IMR-90 (cell line): ENCODE data around the gene MYO9B. TPM values are rescaled to one million over a fixed set of nuclear protein-coding genes. Genes with fewer than 3 reads are reported as not detected.

Experiments
- ATAC-seq: fragments of 200-7000 bp; cut with Tn5 transposase; 2 replicates; pipeline ENCODE4 v1.9.1; 2020; ENCODE audit warnings: low read depth, mild to moderate bottlenecking, moderate library complexity
- BruUV-seq: library from RNA; stranded (reverse); fragments of 400-500 nt; replicated peaks from 2 replicates; lab custom pipeline; 2021; lab: Mats Ljungman, UMichigan
- CTCF ChIA-PET: fragments of 300-600 bp; formaldehyde crosslinking; extraction: SDS; loops from one replicate; lab custom pipeline; 2021; ENCODE audit warnings: antibody characterized with exemption; lab: Yijun Ruan, JAX
- POLR2A ChIA-PET: fragments of 300-600 bp; sonication (Branson Sonifier 250); formaldehyde crosslinking; loops from one replicate; lab custom pipeline; 2022; ENCODE audit warnings: antibody characterized with exemption; ENCODE audit not compliant: unreplicated experiment; lab: Charles Lee
- DNase-seq: peaks from one replicate; pipeline ENCODE4 v3.0.0; 2013
- H2AFZ ChIP-seq: replicated peaks from 2 replicates; pipeline ENCODE3; 2013; ENCODE audit warnings: low read length, mild to moderate bottlenecking; ENCODE audit not compliant: poor library complexity
- H2AK5ac ChIP-seq: 2 replicates; pipeline ENCODE4 v1.6.1; 2013; ENCODE audit warnings: low read depth, low read length, inconsistent platforms
- H2AK9ac ChIP-seq: replicated peaks from 2 replicates; pipeline ENCODE3; 2013; ENCODE audit warnings: mild to moderate bottlenecking, low read depth, low read length, moderate library complexity; ENCODE audit not compliant: poor library complexity
- H2BK120ac ChIP-seq: 2 replicates; pipeline ENCODE4 v1.6.1; 2013; ENCODE audit warnings: low read depth, low read length, inconsistent platforms
- H2BK15ac ChIP-seq: 3 replicates; pipeline ENCODE4 v1.6.1; 2013; ENCODE audit warnings: low read depth, low read length, inconsistent platforms
- H2BK20ac ChIP-seq: 2 replicates; pipeline ENCODE4 v1.6.1; 2013; ENCODE audit warnings: low read depth, mild to moderate bottlenecking, inconsistent platforms, low read length, moderate library complexity
- H2BK5ac ChIP-seq: 2 replicates; pipeline ENCODE4 v1.6.1; 2013; ENCODE audit warnings: mild to moderate bottlenecking, low read depth, low read length, inconsistent platforms; ENCODE audit not compliant: poor library complexity, severe bottlenecking
- H3K14ac ChIP-seq: replicated peaks from 2 replicates; pipeline ENCODE4 v1.6.1; 2013; ENCODE audit warnings: low read depth, low read length, inconsistent platforms
- H3K18ac ChIP-seq: 2 replicates; pipeline ENCODE4 v1.6.1; 2013; ENCODE audit warnings: low read depth, low read length, control low read depth
- H3K23ac ChIP-seq: 2 replicates; pipeline ENCODE4 v1.6.1; 2013; ENCODE audit warnings: low read depth, low read length, inconsistent platforms
- H3K27ac ChIP-seq: 2 replicates; pipeline ENCODE4 v1.5.1; 2013; ENCODE audit warnings: mild to moderate bottlenecking, control low read depth, low read length; ENCODE audit not compliant: insufficient read depth
- H3K27me3 ChIP-seq: 2 replicates; pipeline ENCODE4 v1.6.1; 2013; ENCODE audit warnings: low read length; ENCODE audit not compliant: control insufficient read depth, insufficient read depth
- H3K36me3 ChIP-seq: 2 replicates; pipeline ENCODE4 v1.6.1; 2013; ENCODE audit warnings: low read length, mixed read lengths; ENCODE audit not compliant: control insufficient read depth, insufficient read depth
- H3K4ac ChIP-seq: 2 replicates; pipeline ENCODE4 v1.6.1; 2013; ENCODE audit warnings: low read depth, low read length, inconsistent platforms
- H3K4me1 ChIP-seq: 2 replicates; pipeline ENCODE4 v1.6.1; 2013; ENCODE audit warnings: low read length, mixed read lengths; ENCODE audit not compliant: control insufficient read depth, insufficient read depth
- H3K4me2 ChIP-seq: 2 replicates; pipeline ENCODE4 v1.6.1; 2013; ENCODE audit warnings: low read depth, mild to moderate bottlenecking, control low read depth, low read length, moderate library complexity
- H3K4me3 ChIP-seq: 2 replicates; pipeline ENCODE4 v1.5.1; 2013; ENCODE audit warnings: low read depth, mild to moderate bottlenecking, control low read depth, low read length, moderate library complexity; ENCODE audit not compliant: insufficient read depth
- H3K56ac ChIP-seq: 2 replicates; pipeline ENCODE4 v1.6.1; 2013; ENCODE audit warnings: low read length, inconsistent platforms; ENCODE audit not compliant: insufficient read depth; ENCODE audit errors: extremely low read depth
- H3K79me1 ChIP-seq, 2 experiments: 2 replicates each; pipeline ENCODE4 v1.6.1; 2013; ENCODE audit warnings: low read length in 2 of 2, inconsistent platforms in 1 of 2, low read depth in 1 of 2
- H3K9ac ChIP-seq: 2 replicates; pipeline ENCODE4 v1.6.1; 2013; ENCODE audit warnings: low read depth, low read length, control low read depth
- H3K9me1 ChIP-seq: 2 replicates; pipeline ENCODE4 v1.6.1; 2013; ENCODE audit warnings: low read length, inconsistent platforms; ENCODE audit not compliant: insufficient read depth
- H3K9me3 ChIP-seq: 2 replicates; pipeline ENCODE4 v1.6.1; 2013; ENCODE audit warnings: low read length; ENCODE audit not compliant: control insufficient read depth, insufficient read depth
- H4K20me1 ChIP-seq: 2 replicates; pipeline ENCODE4 v1.6.1; 2013; ENCODE audit warnings: low read length, inconsistent platforms; ENCODE audit not compliant: insufficient read depth
- H4K5ac ChIP-seq: 2 replicates; pipeline ENCODE4 v1.6.1; 2013; ENCODE audit warnings: mild to moderate bottlenecking, low read depth, low read length, control low read depth
- H4K8ac ChIP-seq, 2 experiments: 2 replicates each; pipeline ENCODE4 v1.6.1; 2013; ENCODE audit warnings: low read depth in 2 of 2, low read length in 2 of 2, control low read depth in 1 of 2, inconsistent platforms in 1 of 2
- H4K91ac ChIP-seq: 2 replicates; pipeline ENCODE4 v1.6.1; 2013; ENCODE audit warnings: low read depth, low read length, inconsistent platforms; ENCODE audit not compliant: insufficient read depth
- BHLHE40 ChIP-seq: fragments of 150-350 bp; IDR thresholded peaks from 2 replicates; pipeline ENCODE4 v1.6.1; 2016; ENCODE audit warnings: mild to moderate bottlenecking, low read depth, low read length
- CHD1 ChIP-seq: IDR thresholded peaks from 2 replicates; pipeline ENCODE4 v1.6.1; 2012; ENCODE audit warnings: low read depth, low read length, improper control_type of control experiment
- ELK1 ChIP-seq: fragments of 150-350 bp; IDR thresholded peaks from 2 replicates; pipeline ENCODE4 v1.6.1; 2016; ENCODE audit warnings: low read depth, mild to moderate bottlenecking, low read length, moderate library complexity, borderline replicate concordance
- FOS ChIP-seq: fragments of 150-350 bp; IDR thresholded peaks from 2 replicates; pipeline ENCODE4 v1.6.1; 2016; ENCODE audit warnings: low read depth, low read length
- MAZ ChIP-seq: IDR thresholded peaks from 2 replicates; pipeline ENCODE4 v1.6.1; 2012; ENCODE audit warnings: low read depth, mild to moderate bottlenecking, low read length, improper control_type of control experiment, moderate library complexity, borderline replicate concordance
- MXI1 ChIP-seq: IDR thresholded peaks from 2 replicates; pipeline ENCODE4 v1.6.1; 2012; ENCODE audit warnings: low read depth, mild to moderate bottlenecking, low read length, moderate library complexity, borderline replicate concordance
- NFE2L2 ChIP-seq: fragments of 150-350 bp; IDR thresholded peaks from 2 replicates; pipeline ENCODE4 v1.6.1; 2016; ENCODE audit warnings: low read depth, mild to moderate bottlenecking, low read length
- POLR2A ChIP-seq: IDR thresholded peaks from 2 replicates; pipeline ENCODE4 v1.6.1; 2012; ENCODE audit warnings: mild to moderate bottlenecking, low read depth, low read length
- RAD21 ChIP-seq: IDR thresholded peaks from 2 replicates; pipeline ENCODE4 v1.6.1; 2012; ENCODE audit warnings: low read length, improper control_type of control experiment
- RCOR1 ChIP-seq: IDR thresholded peaks from 2 replicates; pipeline ENCODE4 v1.6.1; 2012; ENCODE audit warnings: mild to moderate bottlenecking, low read length, improper control_type of control experiment; ENCODE audit not compliant: insufficient replicate concordance
- RFX5 ChIP-seq: IDR thresholded peaks from 2 replicates; pipeline ENCODE4 v1.8.0; 2012; ENCODE audit warnings: low read depth, mild to moderate bottlenecking, low read length, moderate library complexity
- USF2 ChIP-seq: fragments of 150-350 bp; IDR thresholded peaks from 2 replicates; pipeline ENCODE4 v1.6.1; 2017; ENCODE audit warnings: mild to moderate bottlenecking, antibody characterized with exemption, low read length, low read depth
- WGBS, 2 experiments: methylation state at CpG; one replicate each; pipeline versions ENCODE4 v1.1.5 to v1.1.7; 2013; ENCODE audit warnings: missing lambda C conversion rate in 2 of 2; ENCODE audit not compliant: insufficient read length in 1 of 2; ENCODE audit errors: extremely low coverage in 2 of 2; 5-methylcytosine and 5-hydroxymethylcytosine counted together
- dilution Hi-C: fragments of 300-500 bp; cut with HindIII; formaldehyde crosslinking; loops from one replicate; pipeline ENCODE4 v1.14.3; 2018; ENCODE audit warnings: low sequenced_read_pairs; ENCODE audit not compliant: unreplicated experiment
- in situ Hi-C: fragments of 300-500 bp; cut with MboI; formaldehyde crosslinking; loops from 3 replicates; pipeline ENCODE4 v1.14.3; 2019; ENCODE audit warnings: low sequenced_read_pairs, inconsistent platforms, mixed read lengths
- intact Hi-C: fragments of 100-400 bp; cut with micrococcal nuclease; formaldehyde crosslinking; loops from 2 replicates; pipeline ENCODE4 v1.10.0; 2022
- polyA plus RNA-seq, 3 experiments: library from polyadenylated mRNA; depleted of rRNA; stranded (reverse); fragments of >200 nt; gene quantifications; 2 replicates each; pipeline ENCODE4 v1.2.3, GENCODE V29; 2012; ENCODE audit warnings: low replicate concordance in 1 of 3
- total RNA-seq: library from RNA; depleted of rRNA; stranded (reverse); fragments of >200 nt; gene quantifications from 2 replicates; pipeline ENCODE4 v1.2.3, GENCODE V29; 2012

The MYO9B gene
- total and polyA plus RNA-seq, 2 of the 4 experiments (the other 2 are of a cell fraction), result 61.8 to 77.8 TPM

GRCh38 chr19:17125728-17126677, 50.4 kb downstream of the MYO9B start:
- in situ Hi-C loops (no loop called here), dilution Hi-C loops (no loop called here), intact Hi-C loops (no loop called here)
- H2BK15ac ChIP-seq, result no peak overlapping the region; the same call in 2 of the 3 replicates
- H3K4me2 ChIP-seq, result peak overlapping the region; percentile 25; the same call in 1 of the 2 replicates
- H2AK9ac ChIP-seq, result peak overlapping the region; percentile 94
- H3K36me3 ChIP-seq, result peaks cover 20% of the 10 kb centered on the region
- WGBS, 2 experiments, result 54% methylated on average over 15 of the region's 23 CpGs; no CpG with 5 or more reads in 1 of the 2 experiments
- no peak for TF ChIP-seq MAZ
- peak; percentile 76 for TF ChIP-seq USF2
- TF ChIP-seq POLR2A, result no peak
- TF ChIP-seq CHD1, result no peak
- no peak for TF ChIP-seq NFE2L2
- TF ChIP-seq RCOR1, result no peak
- TF ChIP-seq RFX5, result no peak
- TF ChIP-seq FOS, result no peak
- TF ChIP-seq BHLHE40, result peak; percentile 46; the same call in 1 of the 2 replicates
- no peak for TF ChIP-seq MXI1
- no peak for TF ChIP-seq RAD21
- TF ChIP-seq ELK1, result no peak
- peak overlapping the region; percentile 69; the same call in 1 of the 2 replicates for H3K27ac ChIP-seq
- ChIA-PET POLR2A (interaction anchor here (0.6 kb wide), 1 partner anchor 8 kb away, joined by 11 read pairs; no protein-coding TSS in a partner anchor), CTCF (no interaction called here)
- peaks cover 17% of the 10 kb centered on the region for H3K9me1 ChIP-seq
- peak overlapping the region; percentile 79 for H2BK120ac ChIP-seq
- H4K8ac ChIP-seq, result peak overlapping the region; percentile 17 to 73; a peak in 2 of 4 replicates
- H4K91ac ChIP-seq, result peak overlapping the region; percentile 82
- H3K9me3 ChIP-seq, result no peaks in the 10 kb centered on the region
- no TSS peak for BruUV-seq
- H2AK5ac ChIP-seq, result peak overlapping the region; percentile 94; the same call in 1 of the 2 replicates
- DNase-seq, result peak; percentile 25
- ATAC-seq, result peak; percentile 65
- H3K79me1 ChIP-seq, result peaks cover 9 to 86% of the 10 kb centered on the region in 2 experiments
- peak overlapping the region; percentile 80 for H2BK5ac ChIP-seq
- H3K4me1 ChIP-seq, result peaks cover 11% of the 10 kb centered on the region
- peaks cover 53% of the 10 kb centered on the region for H4K20me1 ChIP-seq
- peak overlapping the region; percentile 89 for H3K4ac ChIP-seq
- H3K27me3 ChIP-seq, result no peaks in the 10 kb centered on the region
- no peak overlapping the region for H3K9ac ChIP-seq
- peak overlapping the region; percentile 75 for H4K5ac ChIP-seq
- H3K18ac ChIP-seq, result peak overlapping the region; percentile 74; the same call in 1 of the 2 replicates
- H3K14ac ChIP-seq, result peak overlapping the region; percentile 99
- H2BK20ac ChIP-seq, result no peak overlapping the region
- no peak overlapping the region for H3K56ac ChIP-seq
- no peak overlapping the region for H3K4me3 ChIP-seq
- peak overlapping the region; percentile 94 for H3K23ac ChIP-seq
- peak overlapping the region; percentile 13 for H2AFZ ChIP-seq
